LHCN-M2 (cell line): ENCODE data around the gene FCHO2. TPM values are rescaled to one million over a fixed set of nuclear protein-coding genes. Genes with fewer than 3 reads are reported as not detected.

Experiments used
- DNase-seq: peaks from one replicate; pipeline ENCODE4 v3.0.0-alpha.2; 2012; ENCODE audit warnings: low read depth
- total RNA-seq: library from RNA; depleted of rRNA; stranded (reverse); fragments of >200 nt; gene quantifications from 2 replicates; pipeline ENCODE4 v1.2.3, GENCODE V29; 2014; rRNA removed

Gene FCHO2
- total RNA-seq, 1 experiment from 2014 or later, result 14.9 TPM

DNA sequence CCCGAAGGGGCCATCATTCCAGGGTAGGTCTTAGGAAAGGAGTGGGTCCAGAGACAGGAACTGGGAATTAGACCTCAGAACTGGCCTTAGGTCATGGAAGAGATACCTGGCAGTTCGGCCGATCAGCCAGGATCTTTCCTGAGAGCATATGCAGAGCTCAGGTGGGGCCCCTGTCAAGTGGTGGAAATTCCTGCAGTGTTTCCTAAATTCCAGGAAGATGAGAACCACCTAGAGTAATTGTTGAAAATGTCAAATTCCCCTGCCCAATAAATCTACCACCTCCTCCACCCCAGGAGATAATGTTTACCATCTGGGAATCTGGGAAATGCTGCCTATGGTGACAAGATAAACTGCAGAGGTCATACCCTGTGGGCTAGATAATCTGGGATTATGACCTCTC is 179.2 kb downstream of the FCHO2 start:
- no peak for DNase-seq

GRCh38 chr5:73135429-73136054 is 179.7 kb downstream of the FCHO2 start:
- DNase-seq, result peak; percentile 78

GRCh38 chr5:73136055-73136562 is 180.3 kb downstream of the FCHO2 start:
- no peak for DNase-seq

GRCh38 chr5:73137563-73138530 is 182.0 kb downstream of the FCHO2 start:
- no peak for DNase-seq

- DNase-seq, result no peak
These were observed 183.6 kb downstream of the FCHO2 start for GRCh38 chr5:73139485-73139884.

Other genes starting within 250 kb of the FCHO2 start
- 414 and 533 TPM in 2 replicates for gene TNPO1, start 139.4 kb upstream of the FCHO2 start, total RNA-seq
- gene TMEM171, start 164.5 kb downstream of the FCHO2 start, total RNA-seq, result 62.6 and 65.9 TPM in 2 replicates
- not detected in 2 replicates for gene TMEM174, start 217.2 kb downstream of the FCHO2 start, total RNA-seq